Pancreas (tissue), 10 donors: ENCODE results near the gene PCDHB7. TPM values are rescaled to one million over a fixed set of nuclear protein-coding genes. Genes with fewer than 3 reads are reported as not detected.
"Not testable (repeated sequence)": the region's sequence is repeated elsewhere in the genome, so short reads cannot be mapped to it uniquely, and the experiment has no call there.

Experiments used
- ATAC-seq, 4 donors: fragments of 200-7000 bp; cut with Tn5 transposase; one replicate each; pipeline versions ENCODE4 v1.8.0 to v1.9.1; 2020; ENCODE audit warnings: mild to moderate bottlenecking in 4 of 4, moderate library complexity in 4 of 4
- DNase-seq, 6 donors: peaks; one replicate each; pipeline ENCODE4 v3.0.0-alpha.2; 2020
- FAIRE-seq: peaks from 2 replicates; lab custom pipeline; 2012; peaks lifted over from hg19 to GRCh38; lab: Jason Lieb, UNC
- H3K27ac ChIP-seq, 4 donors: fragments of 200-600 bp; sonication (generic); 1 replicate in 3 of 4; 2 replicates in 1 of 4; pipeline versions ENCODE4 v1.5.0 to v1.8.0; 2020
- H3K27me3 ChIP-seq, 4 donors: fragments of 200-600 bp; one replicate each; pipeline ENCODE4 v1.8.0; 2021
- H3K36me3 ChIP-seq, 3 donors: fragments of 200-600 bp; sonication (generic) in 1 of 3; one replicate each; pipeline versions ENCODE4 v1.5.0 to v1.8.0; 2020 to 2021
- H3K4me1 ChIP-seq, 3 donors: fragments of 200-600 bp; one replicate each; pipeline ENCODE4 v1.8.0; 2021
- H3K4me3 ChIP-seq, 4 donors: fragments of 200-600 bp; sonication (generic) in 2 of 4; one replicate each; pipeline versions ENCODE4 v1.5.0 to v1.8.0; 2020 to 2021
- H3K9me3 ChIP-seq, 4 donors: fragments of 200-600 bp; one replicate each; pipeline ENCODE4 v1.8.0; 2021
- WGBS, 2 donors: extraction: QIAGEN DNeasy Blood & Tissue Kit; methylation state at CpG; one replicate each; pipeline ENCODE4 v1.1.7; 2013; 5-methylcytosine and 5-hydroxymethylcytosine counted together
- intact Hi-C, 3 donors: fragments of 100-400 bp; cut with DNase I; formaldehyde crosslinking; loops; one replicate each; pipeline versions ENCODE4 v1.11.1 to v1.14.2; 2022
- polyA plus RNA-seq, 2 donors: library from polyadenylated mRNA; stranded (reverse); fragments of 200-250 nt; gene quantifications; one replicate each; pipeline ENCODE4 v1.2.3, GENCODE V29; 2013
- total RNA-seq, 6 donors: library from RNA; stranded (reverse); fragmentation: NEBNext Ultra II Directional in 4 of 6; extraction: Animal tissue kit (Norgen Biotek cat#: 25700) in 4 of 6; gene quantifications; one replicate each; pipeline versions ENCODE4 v1.2.1 to v1.2.4, GENCODE V29; 2021 to 2023
- TF ChIP-seq, protein P1 (sequence below), 4 donors: fragments of 200-600 bp; sonication (generic) in 3 of 4; IDR thresholded peaks; one replicate each; pipeline versions ENCODE4 v1.5.0 to v1.8.0; 2021; ENCODE audit warnings: antibody characterized with exemption in 4 of 4
- donor health status: healthy with polysubstance abuse.
- donor health status: DM: no; HTN: no; CAD: no; lungs with moderate emphysema.
- donor health status: DM: no; HTN: no; CAD: no.
- donor health status: control.
- donor health status: control.
- donor health status: Bipolar disorder and iron deficiency.
- donor health status: DM: yes; HTN: yes; CAD: no.
- donor health status: DM: no; HTN: no; CAD: no.
- donor health status: DM: no; HTN: no; CAD: no.
- donor health status: DM: yes; HTN: yes; CAD: no.

Gene PCDHB7
- total and polyA plus RNA-seq, 8 donors, result 0.15 to 0.70 (median 0.45) TPM

- no peak within 1 kb of the TSS for H3K27ac ChIP-seq
- H3K4me1 ChIP-seq, result no peaks in the 10 kb centered on the region
- intact Hi-C loops, result no loop called here
- no peak for FAIRE-seq
- no peaks in the 10 kb centered on the region for H3K36me3 ChIP-seq
- TF ChIP-seq, protein P1, sequence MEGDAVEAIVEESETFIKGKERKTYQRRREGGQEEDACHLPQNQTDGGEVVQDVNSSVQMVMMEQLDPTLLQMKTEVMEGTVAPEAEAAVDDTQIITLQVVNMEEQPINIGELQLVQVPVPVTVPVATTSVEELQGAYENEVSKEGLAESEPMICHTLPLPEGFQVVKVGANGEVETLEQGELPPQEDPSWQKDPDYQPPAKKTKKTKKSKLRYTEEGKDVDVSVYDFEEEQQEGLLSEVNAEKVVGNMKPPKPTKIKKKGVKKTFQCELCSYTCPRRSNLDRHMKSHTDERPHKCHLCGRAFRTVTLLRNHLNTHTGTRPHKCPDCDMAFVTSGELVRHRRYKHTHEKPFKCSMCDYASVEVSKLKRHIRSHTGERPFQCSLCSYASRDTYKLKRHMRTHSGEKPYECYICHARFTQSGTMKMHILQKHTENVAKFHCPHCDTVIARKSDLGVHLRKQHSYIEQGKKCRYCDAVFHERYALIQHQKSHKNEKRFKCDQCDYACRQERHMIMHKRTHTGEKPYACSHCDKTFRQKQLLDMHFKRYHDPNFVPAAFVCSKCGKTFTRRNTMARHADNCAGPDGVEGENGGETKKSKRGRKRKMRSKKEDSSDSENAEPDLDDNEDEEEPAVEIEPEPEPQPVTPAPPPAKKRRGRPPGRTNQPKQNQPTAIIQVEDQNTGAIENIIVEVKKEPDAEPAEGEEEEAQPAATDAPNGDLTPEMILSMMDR (IDR thresholded peaks at IDR 0.05), result no peak
- no peak within 1 kb of the TSS for H3K4me3 ChIP-seq
- H3K9me3 ChIP-seq, result peaks cover 0 to under 1% (median 0%) of the 10 kb centered on the region in 4 donors
- peak in 1 of 4 donors; percentile 38 for ATAC-seq
- no peak for DNase-seq
- WGBS, 2 donors, result 19 to 20% methylated on average over 8 to 9 of the region's 9 CpGs
- H3K27me3 ChIP-seq, result no peaks in the 10 kb centered on the region
Measured at GRCh38 chr5:141186897-141187512, 14.6 kb downstream of the PCDHB7 start, which contains the start of gene PCDHB9. PCDHB9 (plus strand) TSS chr5:141187161; CDS start chr5:141187319, 158 bp downstream.

DNA sequence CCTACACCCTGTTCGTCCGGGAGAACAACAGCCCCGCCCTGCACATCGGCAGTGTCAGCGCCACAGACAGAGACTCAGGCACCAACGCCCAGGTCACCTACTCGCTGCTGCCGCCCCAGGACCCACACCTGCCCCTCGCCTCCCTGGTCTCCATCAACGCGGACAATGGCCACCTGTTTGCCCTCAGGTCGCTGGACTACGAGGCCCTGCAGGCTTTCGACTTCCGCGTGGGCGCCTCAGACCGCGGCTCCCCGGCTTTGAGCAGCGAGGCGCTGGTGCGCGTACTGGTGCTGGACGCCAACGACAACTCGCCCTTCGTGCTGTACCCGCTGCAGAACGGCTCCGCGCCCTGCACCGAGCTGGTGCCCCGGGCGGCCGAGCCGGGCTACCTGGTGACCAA lies 16.2 kb downstream of the PCDHB7 start:
- H3K9me3 ChIP-seq, intact Hi-C loops: not testable (repeated sequence)

GRCh38 chr5:141189131-141189530 lies 16.7 kb downstream of the PCDHB7 start:
- FAIRE-seq, DNase-seq, H3K4me3 ChIP-seq, H3K36me3 ChIP-seq, H3K9me3 ChIP-seq, H3K4me1 ChIP-seq, H3K27me3 ChIP-seq, H3K27ac ChIP-seq, intact Hi-C loops, ATAC-seq: not testable (repeated sequence)
- 16 to 29% methylated on average over 13 to 35 of the region's 35 CpGs for WGBS, 2 donors

More for the DNA sequence above, 16.2 kb downstream of the PCDHB7 start:
- H3K27me3 ChIP-seq, DNase-seq, H3K36me3 ChIP-seq, H3K4me3 ChIP-seq, ATAC-seq, FAIRE-seq, H3K4me1 ChIP-seq, H3K27ac ChIP-seq: not testable (repeated sequence)
- 33 to 40% methylated on average over 23 to 33 of the region's 37 CpGs for WGBS, 2 donors

- ATAC-seq (peak in 2 of 4 donors; percentile 41 to 55), DNase-seq (no peak), FAIRE-seq (no peak)
- H3K36me3 ChIP-seq, result no peaks in the 10 kb centered on the region
- H3K27me3 ChIP-seq, result peaks cover 0 to 8% (median 2%) of the 10 kb centered on the region in 4 donors
- H3K9me3 ChIP-seq, result no peaks in the 10 kb centered on the region
- no peak within 1 kb of the TSS for H3K27ac ChIP-seq
- intact Hi-C loops, result no loop called here
- no peaks in the 10 kb centered on the region for H3K4me1 ChIP-seq
- TF ChIP-seq, protein P1 (IDR thresholded peaks at IDR 0.05), result no peak
- WGBS, 2 donors, result 3 to 7% methylated on average over 10 of the region's 10 CpGs
- H3K4me3 ChIP-seq, result no peak within 1 kb of the TSS
Measured at GRCh38 chr5:141192110-141192725, 19.8 kb downstream of the PCDHB7 start, which contains the start of gene PCDHB10. PCDHB10 (plus strand) TSS chr5:141192353; CDS start chr5:141192553, 200 bp downstream.

GRCh38 chr5:141194332-141194731 lies 21.9 kb downstream of the PCDHB7 start:
- H3K9me3 ChIP-seq, H3K4me1 ChIP-seq, H3K36me3 ChIP-seq, intact Hi-C loops, DNase-seq, H3K27me3 ChIP-seq, H3K27ac ChIP-seq, H3K4me3 ChIP-seq, FAIRE-seq, ATAC-seq: not testable (repeated sequence)
- 25 to 34% methylated on average over 7 to 32 of the region's 37 CpGs for WGBS, 2 donors

GRCh38 chr5:141196363-141196762 lies 23.9 kb downstream of the PCDHB7 start:
- intact Hi-C loops, result no loop called here
- no peak for ATAC-seq
- TF ChIP-seq, protein P1 (IDR thresholded peaks at IDR 0.05), result no peak
- DNase-seq, result no peak
- H3K27me3 ChIP-seq, result peaks cover 0 to 8% (median 2%) of the 10 kb centered on the region in 4 donors
- no peaks in the 10 kb centered on the region for H3K4me1 ChIP-seq
- H3K36me3 ChIP-seq, result no peaks in the 10 kb centered on the region
- no peak for FAIRE-seq
- 21 to 25% methylated on average over 3 of the region's 3 CpGs for WGBS, 2 donors
- H3K4me3 ChIP-seq, result no peak overlapping the region
- no peak overlapping the region for H3K27ac ChIP-seq
- no peaks in the 10 kb centered on the region for H3K9me3 ChIP-seq
